22Rv1 (cell line): Measurements from ENCODE around the gene RRP12.

Experiments
- ZFX ChIP-seq: fragments of 450-650 bp; IDR thresholded peaks from 2 replicates; pipeline ENCODE4 v1.6.1; 2017; ENCODE audit warnings: antibody characterized with exemption, borderline replicate concordance
- TF ChIP-seq, protein P1 (sequence below): fragments of 450-650 bp; IDR thresholded peaks from 2 replicates; pipeline ENCODE4 v1.5.1; 2017; ENCODE audit warnings: mild to moderate bottlenecking

DNA sequence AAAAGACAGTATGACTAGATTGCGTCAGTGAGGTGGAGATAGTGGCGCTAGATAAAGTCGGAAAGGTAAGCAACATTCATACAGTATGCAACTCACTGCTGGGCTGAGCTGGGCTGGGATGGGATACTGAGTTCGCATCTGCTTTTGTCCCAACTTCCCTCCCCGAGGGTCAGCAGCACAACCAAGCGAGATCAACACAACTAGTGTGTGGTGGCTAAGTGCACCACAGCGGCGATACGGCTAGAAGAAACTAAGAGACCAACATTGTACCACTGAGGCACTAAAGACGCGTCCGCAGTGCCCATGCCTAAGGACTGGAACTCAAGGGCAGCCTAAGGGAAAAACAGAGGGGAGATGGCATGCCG, 44.2 kb upstream of the RRP12 start:
- TF ChIP-seq, protein P1, sequence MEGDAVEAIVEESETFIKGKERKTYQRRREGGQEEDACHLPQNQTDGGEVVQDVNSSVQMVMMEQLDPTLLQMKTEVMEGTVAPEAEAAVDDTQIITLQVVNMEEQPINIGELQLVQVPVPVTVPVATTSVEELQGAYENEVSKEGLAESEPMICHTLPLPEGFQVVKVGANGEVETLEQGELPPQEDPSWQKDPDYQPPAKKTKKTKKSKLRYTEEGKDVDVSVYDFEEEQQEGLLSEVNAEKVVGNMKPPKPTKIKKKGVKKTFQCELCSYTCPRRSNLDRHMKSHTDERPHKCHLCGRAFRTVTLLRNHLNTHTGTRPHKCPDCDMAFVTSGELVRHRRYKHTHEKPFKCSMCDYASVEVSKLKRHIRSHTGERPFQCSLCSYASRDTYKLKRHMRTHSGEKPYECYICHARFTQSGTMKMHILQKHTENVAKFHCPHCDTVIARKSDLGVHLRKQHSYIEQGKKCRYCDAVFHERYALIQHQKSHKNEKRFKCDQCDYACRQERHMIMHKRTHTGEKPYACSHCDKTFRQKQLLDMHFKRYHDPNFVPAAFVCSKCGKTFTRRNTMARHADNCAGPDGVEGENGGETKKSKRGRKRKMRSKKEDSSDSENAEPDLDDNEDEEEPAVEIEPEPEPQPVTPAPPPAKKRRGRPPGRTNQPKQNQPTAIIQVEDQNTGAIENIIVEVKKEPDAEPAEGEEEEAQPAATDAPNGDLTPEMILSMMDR: no peak
- TF ChIP-seq ZFX: no peak
